ENCODE results near the gene TUT4. TPM values are rescaled to one million over a fixed set of nuclear protein-coding genes. Genes with fewer than 3 reads are reported as not detected.

Gene TUT4
- total RNA-seq, 1 experiment from 2014 or later: 67.4 TPM

GRCh38 chr1:52427152-52427551 is 125.7 kb downstream of the TUT4 start:
- H3K27ac ChIP-seq (ENCODE audit: low read length): no peak overlapping the region
- TF ChIP-seq TCF7L2 (IDR thresholded peaks at IDR 0.05; ENCODE audit: low read depth, low read length) (no peak), REST (IDR thresholded peaks at IDR 0.05; ENCODE audit: insufficient read depth in 1 of 2, low read depth in 2 of 2, low read length in 1 of 2) (no peak), POLR2AphosphoS5 (IDR thresholded peaks at IDR 0.05; ENCODE audit: low read depth, low read length) (no peak), SIN3A (IDR thresholded peaks at IDR 0.05; ENCODE audit: borderline replicate concordance, insufficient read depth, low read depth, low read length) (no peak), CTCF (IDR thresholded peaks at IDR 0.05) (no peak)
- intact Hi-C loops (cut with micrococcal nuclease; ENCODE audit: unreplicated experiment) (loop anchor here (10.0 kb wide), 1 partner anchor 238 kb away; no protein-coding TSS in a partner anchor), in situ Hi-C loops (cut with HindIII; ENCODE audit: low pct_unique_long_range_greater_than_20kb, low sequenced_read_pairs) (no loop called here)
- H3K9me3 ChIP-seq (ENCODE audit: control insufficient read depth, insufficient read depth, low read depth, low read length): no peaks in the 10 kb centered on the region
- H3K4me3 ChIP-seq (ENCODE audit: low read depth in 2 of 2, low read length in 2 of 2): no peak overlapping the region
- DNase-seq (ENCODE audit: low read depth, low spot score): no peak
- ATAC-seq: no peak
- H3K4me1 ChIP-seq (ENCODE audit: control insufficient read depth, insufficient read depth, low read length): no peaks in the 10 kb centered on the region; the same call in 1 of the 2 replicates
- BruUV-seq (replicated peaks): no TSS peak
- ChIA-PET POLR2A (no interaction called here), CTCF (no interaction called here)
- H3K27me3 ChIP-seq (ENCODE audit: control insufficient read depth, insufficient read depth, low read length): no peaks in the 10 kb centered on the region
- peaks cover 30% of the 10 kb centered on the region for H3K36me3 ChIP-seq (ENCODE audit: control insufficient read depth, insufficient read depth, low read length)

GRCh38 chr1:52426371-52426770 is 126.5 kb downstream of the TUT4 start:
- CTCF ChIA-PET: no interaction called here

More at GRCh38 chr1:52426371-52426770, 126.5 kb downstream of the TUT4 start:
- no peaks in the 10 kb centered on the region for H3K9me3 ChIP-seq (ENCODE audit: control insufficient read depth, insufficient read depth, low read depth, low read length)
- peaks cover 32% of the 10 kb centered on the region for H3K36me3 ChIP-seq (ENCODE audit: control insufficient read depth, insufficient read depth, low read length)
- ATAC-seq (no peak), DNase-seq (ENCODE audit: low read depth, low spot score) (no peak)
- in situ Hi-C loops (cut with HindIII; ENCODE audit: low pct_unique_long_range_greater_than_20kb, low sequenced_read_pairs) (no loop called here), intact Hi-C loops (cut with micrococcal nuclease; ENCODE audit: unreplicated experiment) (loop anchor here (10.0 kb wide), 1 partner anchor 238 kb away; no protein-coding TSS in a partner anchor)
- TF ChIP-seq TCF7L2 (IDR thresholded peaks at IDR 0.05; ENCODE audit: low read depth, low read length) (no peak), REST (IDR thresholded peaks at IDR 0.05; ENCODE audit: insufficient read depth in 1 of 2, low read depth in 2 of 2, low read length in 1 of 2) (no peak), CTCF (IDR thresholded peaks at IDR 0.05) (no peak), POLR2AphosphoS5 (IDR thresholded peaks at IDR 0.05; ENCODE audit: low read depth, low read length) (no peak), SIN3A (IDR thresholded peaks at IDR 0.05; ENCODE audit: borderline replicate concordance, insufficient read depth, low read depth, low read length) (no peak)
- no peak overlapping the region for H3K27ac ChIP-seq (ENCODE audit: low read length)
- no peaks in the 10 kb centered on the region for H3K27me3 ChIP-seq (ENCODE audit: control insufficient read depth, insufficient read depth, low read length)
- H3K4me1 ChIP-seq (ENCODE audit: control insufficient read depth, insufficient read depth, low read length): no peaks in the 10 kb centered on the region; the same call in 1 of the 2 replicates
- no TSS peak for BruUV-seq (replicated peaks)
- H3K4me3 ChIP-seq (ENCODE audit: low read depth in 2 of 2, low read length in 2 of 2): no peak overlapping the region
- POLR2A ChIA-PET: no interaction called here

Data from Panc1 (cell line).